Tracheal epithelial cell (primary cell): ENCODE results near the gene AAK1. TPM values are rescaled to one million over a fixed set of nuclear protein-coding genes. Genes with fewer than 3 reads are reported as not detected.

Experiments used
- total RNA-seq: library from RNA; depleted of rRNA; stranded (reverse); fragments of >200 nt; gene quantifications from 2 replicates; pipeline ENCODE4 v1.2.1, GENCODE V29; 2014

The AAK1 gene
- total RNA-seq, result 16.1 and 16.6 TPM in 2 replicates

GRCh38 chr2:69643602-69644505 is at the start of gene AAK1:
Gene AAK1 (minus strand): TSS chr2:69643739. CDS start chr2:69643040, 699 bp downstream.

GRCh38 chr2:69436938-69437750 is 206.4 kb downstream of the AAK1 start, which contains the start of gene NFU1:
Gene NFU1 (minus strand): TSS chr2:69437435. CDS start chr2:69437422, 13 bp downstream.

Other genes with a start within 250 kb of the AAK1 start
- gene NFU1, start 206.3 kb downstream of the AAK1 start, total RNA-seq, result 27.9 and 29.4 TPM in 2 replicates
- 31.1 and 59.3 TPM in 2 replicates for gene ANXA4, start 98.4 kb upstream of the AAK1 start, total RNA-seq
- 4.6 and 9.4 TPM in 2 replicates for gene GMCL1, start 185.9 kb upstream of the AAK1 start, total RNA-seq